Endothelial cell of coronary artery (primary cell): ENCODE results near the gene PASK. TPM values are rescaled to one million over a fixed set of nuclear protein-coding genes. Genes with fewer than 3 reads are reported as not detected.

Experiments
- total RNA-seq: library from RNA; depleted of rRNA; stranded (reverse); fragments of >200 nt; gene quantifications from 2 replicates; pipeline ENCODE4 v1.2.3, GENCODE V29; 2014

PASK gene
- 3.4 and 5.8 TPM in 2 replicates for total RNA-seq

DNA sequence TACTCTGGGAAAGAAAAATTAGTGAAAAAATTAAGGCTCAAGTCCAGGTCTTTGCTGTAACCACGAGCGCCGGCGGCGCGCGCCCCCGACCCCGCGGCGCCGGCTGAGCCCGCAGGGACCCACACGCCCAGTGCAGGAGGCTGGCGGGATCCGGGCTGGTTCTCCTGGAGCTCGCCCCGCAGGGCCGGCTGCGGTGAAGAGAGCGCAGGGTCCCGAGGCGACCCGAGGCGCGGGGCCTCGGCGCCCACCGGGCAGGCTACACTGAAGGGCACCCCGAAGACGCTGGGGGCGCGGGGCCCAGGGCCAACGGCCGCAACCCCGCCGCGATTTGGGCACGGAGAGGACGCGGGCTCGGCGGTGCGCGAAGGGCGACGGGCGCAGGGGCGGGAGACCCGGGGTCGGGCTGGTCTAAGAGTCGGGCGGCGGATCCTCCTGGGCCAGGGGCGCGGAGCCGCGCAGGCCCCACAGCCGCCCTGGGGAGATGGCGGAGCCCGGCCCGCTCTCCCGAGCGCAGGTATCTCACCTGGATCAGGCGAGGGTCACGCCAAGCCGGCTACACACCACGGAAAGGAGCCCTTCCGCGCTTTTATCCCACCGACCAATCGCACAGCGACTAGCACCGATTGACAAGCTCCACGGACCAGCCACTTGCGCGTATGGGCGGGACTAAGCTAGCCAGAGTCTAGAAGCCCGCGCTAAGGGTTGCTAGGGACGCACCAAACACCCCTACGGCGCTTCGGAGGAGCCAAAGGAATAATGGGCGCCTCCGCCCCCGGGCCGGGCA, at the start of gene PASK:
Gene PASK, minus strand, starts transcription at position 582 of the 784 bp plus-strand sequence. CDS start 6,440 bp downstream, outside the sequence.

GRCh38 chr2:241188361-241189092, 39.3 kb upstream of the PASK start, which contains the start of gene ANO7:
TSS of gene ANO7 (plus strand) at chr2:241188677. CDS start at chr2:241190064, 1,387 bp downstream.

DNA sequence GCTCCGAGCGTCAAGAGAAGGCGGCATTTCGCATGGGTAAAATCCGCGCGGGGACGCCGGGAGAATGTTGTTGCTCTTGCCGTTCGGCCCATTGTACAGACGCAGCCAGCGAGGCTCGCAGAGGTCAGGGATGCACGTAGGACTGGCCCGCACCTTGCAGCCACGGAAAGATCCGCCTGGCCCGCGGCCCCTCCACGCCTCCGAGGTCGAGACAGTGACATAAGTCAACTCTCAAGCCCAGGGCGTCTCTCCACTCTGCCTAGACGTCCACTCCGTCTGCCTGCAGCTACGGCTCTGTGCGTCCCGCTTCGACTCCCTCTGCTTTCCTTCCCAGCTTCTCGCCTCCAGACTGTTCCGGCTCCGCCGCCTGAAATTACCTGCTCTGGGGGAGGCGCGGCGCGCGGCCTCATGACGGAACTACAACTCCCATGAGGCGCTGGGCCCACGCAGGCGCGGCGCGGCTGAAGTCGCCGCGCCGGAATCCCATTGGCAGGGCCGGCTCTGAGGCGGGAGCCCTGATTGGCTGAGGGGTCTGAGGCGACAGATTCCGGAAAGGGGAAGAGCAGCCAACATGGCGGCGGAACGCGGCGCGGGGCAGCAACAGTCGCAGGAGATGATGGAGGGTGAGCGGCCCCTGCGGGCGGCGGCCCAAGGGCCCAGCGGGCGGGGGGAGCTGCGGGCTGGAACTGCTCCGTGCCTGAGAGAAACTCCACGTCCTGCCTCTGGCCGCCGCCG, 820 bp upstream of the PASK start, which contains the start of gene PPP1R7:
Gene PPP1R7, plus strand, starts transcription at position 543 of the 735 bp plus-strand sequence. Its CDS starts 29 bp downstream, at position 572.

DNA sequence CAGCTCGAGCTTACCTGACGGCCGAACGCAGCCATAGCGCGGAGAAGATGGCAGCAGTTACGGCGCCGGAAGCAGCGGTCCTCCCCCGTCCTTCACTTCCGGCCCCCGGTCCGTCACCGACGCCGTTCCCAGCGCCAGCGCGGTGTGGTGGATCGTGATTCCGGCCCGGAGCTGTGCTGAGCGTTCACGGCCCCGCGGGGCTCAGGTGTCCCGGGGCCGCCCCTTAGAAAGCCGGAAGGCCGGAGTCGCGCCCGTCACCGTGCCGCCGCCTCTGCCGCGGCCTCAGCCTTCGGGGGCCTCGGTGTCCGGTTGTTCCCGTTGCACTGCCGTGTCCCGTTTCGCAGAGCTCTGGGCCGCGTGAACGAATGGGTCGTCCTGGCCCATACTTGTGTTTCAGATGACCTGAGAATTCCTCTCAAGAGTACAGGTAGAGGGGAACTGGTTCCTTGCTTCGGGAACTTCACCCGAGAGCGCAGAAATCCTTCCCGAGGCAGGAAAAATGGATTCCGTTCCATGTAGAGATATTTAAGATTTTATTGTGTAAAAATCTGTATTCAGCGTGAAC, 47.0 kb downstream of the PASK start, which contains the start of gene MTERF4:
Gene MTERF4, minus strand, starts transcription at position 49 of the 565 bp plus-strand sequence. Its CDS starts 14 bp downstream, at position 35.

Other genes starting within 250 kb of the PASK start
- not detected in 2 replicates for gene CROCC2, start 243.1 kb downstream of the PASK start, total RNA-seq
- 11.2 and 23.2 TPM in 2 replicates for gene SNED1, start 150.9 kb downstream of the PASK start, total RNA-seq
- gene MTERF4, start 47.2 kb downstream of the PASK start, total RNA-seq: 31.4 and 36.4 TPM in 2 replicates
- gene PPP1R7, start 995 bp upstream of the PASK start, total RNA-seq: 48.3 and 71.2 TPM in 2 replicates
- 0.45 and 0.47 TPM in 2 replicates for gene ANO7, start 39.2 kb upstream of the PASK start, total RNA-seq
- gene HDLBP, start 166.2 kb upstream of the PASK start, total RNA-seq: 856 and 1,073 TPM in 2 replicates
- 396 and 431 TPM in 2 replicates for gene SEPTIN2, start 166.5 kb upstream of the PASK start, total RNA-seq
- 32.0 and 39.8 TPM in 2 replicates for gene FARP2, start 206.8 kb upstream of the PASK start, total RNA-seq